HL-60 (cell line): ENCODE data around the gene KIAA0319L.

ENCODE experiments used
- CTCF ChIP-seq: IDR thresholded peaks from one replicate; pipeline ENCODE4 v1.5.1; 2011; ENCODE audit warnings: low read length, control low read depth, inconsistent platforms; ENCODE audit not compliant: insufficient read depth
- POLR2AphosphoS5 ChIP-seq: IDR thresholded peaks from 2 replicates; pipeline ENCODE4 v1.6.1; 2012; ENCODE audit warnings: low read depth
- REST ChIP-seq: IDR thresholded peaks from 2 replicates; pipeline ENCODE4 v1.6.1; 2012; ENCODE audit warnings: low read depth; ENCODE audit not compliant: insufficient replicate concordance
- SPI1 ChIP-seq: IDR thresholded peaks from 2 replicates; pipeline ENCODE4 v1.6.1; 2012; ENCODE audit warnings: low read depth, mild to moderate bottlenecking, borderline replicate concordance

- TF ChIP-seq CTCF = no peak
- TF ChIP-seq POLR2AphosphoS5 = no peak
- TF ChIP-seq SPI1 = peak; percentile 76; the same call in 1 of the 2 replicates
- TF ChIP-seq REST = no peak
Observed at GRCh38 chr1:35539073-35539823, 18.0 kb downstream of the KIAA0319L start.
